GM18909 (cell line): ENCODE data around the gene PEX11B.

ENCODE experiments used
- ATAC-seq: cut with Tn5 transposase; IDR thresholded peaks from one replicate; pipeline ENCODE4 v1.9.1; 2021; ENCODE audit warnings: mild to moderate bottlenecking; ENCODE audit not compliant: unreplicated experiment, poor library complexity

Gene PEX11B

GRCh38 chr1:145916745-145917144 lies 1.8 kb downstream of the PEX11B start:
- ATAC-seq, result no peak

- ATAC-seq, result no peak
These were observed 6.3 kb downstream of the PEX11B start for GRCh38 chr1:145912128-145912641.

GRCh38 chr1:145908653-145909052 lies 9.9 kb downstream of the PEX11B start:
- ATAC-seq, result no peak

GRCh38 chr1:145906954-145907753 lies 11.4 kb downstream of the PEX11B start:
- no peak for ATAC-seq

- no peak for ATAC-seq
These were observed 17.1 kb downstream of the PEX11B start for GRCh38 chr1:145901312-145902021.

- no peak for ATAC-seq
These were observed 19.8 kb downstream of the PEX11B start for GRCh38 chr1:145898756-145899155.

- ATAC-seq, result no peak
These were observed 20.5 kb downstream of the PEX11B start for GRCh38 chr1:145897969-145898368.

GRCh38 chr1:145895471-145895870 lies 23.0 kb downstream of the PEX11B start:
- ATAC-seq, result no peak

- no peak for ATAC-seq
These were observed 25.0 kb downstream of the PEX11B start for GRCh38 chr1:145893306-145894055.

- no peak for ATAC-seq
These were observed 25.9 kb downstream of the PEX11B start for GRCh38 chr1:145892486-145893087.

GRCh38 chr1:145891587-145892485 lies 26.7 kb downstream of the PEX11B start:
- no peak for ATAC-seq

GRCh38 chr1:145891143-145891542 lies 27.4 kb downstream of the PEX11B start:
- no peak for ATAC-seq

GRCh38 chr1:145889722-145890121 lies 28.8 kb downstream of the PEX11B start:
- ATAC-seq, result no peak

- no peak for ATAC-seq
These were observed 30.9 kb downstream of the PEX11B start for GRCh38 chr1:145887631-145888030.

GRCh38 chr1:145886816-145887215 lies 31.7 kb downstream of the PEX11B start:
- ATAC-seq, result no peak

- ATAC-seq, result no peak
These were observed 32.1 kb downstream of the PEX11B start for GRCh38 chr1:145886390-145886789.

GRCh38 chr1:145885738-145886287 lies 32.7 kb downstream of the PEX11B start, which contains the start of gene ANKRD35:
TSS of gene ANKRD35 (minus strand) at chr1:145885866. CDS start at chr1:145885758, 108 bp downstream.
- peak; percentile 98 for ATAC-seq

GRCh38 chr1:145884675-145885074 lies 33.8 kb downstream of the PEX11B start:
- no peak for ATAC-seq

GRCh38 chr1:145879775-145880174 lies 38.7 kb downstream of the PEX11B start:
- no peak for ATAC-seq
